ENCODE measurements around the gene LIMS2. TPM values are rescaled to one million over a fixed set of nuclear protein-coding genes. Genes with fewer than 3 reads are reported as not detected.

Gene LIMS2
- total RNA-seq, 1 donor: 14.8 TPM

- peaks cover 6% of the 10 kb centered on the region for H4K20me1 ChIP-seq (ENCODE audit: insufficient read depth, low read length)
- no peak overlapping the region for H2AFZ ChIP-seq (ENCODE audit: low read length)
- H3K27ac ChIP-seq (ENCODE audit: low read depth, low read length): no peak overlapping the region
- H3K4me2 ChIP-seq (ENCODE audit: insufficient read depth, low read length): no peak overlapping the region
- no peak for TF ChIP-seq CTCF (IDR thresholded peaks at IDR 0.05; ENCODE audit: extremely low read depth, low read depth, low read length)
- no peaks in the 10 kb centered on the region for H3K79me2 ChIP-seq (ENCODE audit: insufficient read depth, low read length)
- H3K9me3 ChIP-seq (ENCODE audit: low read depth, low read length): no peaks in the 10 kb centered on the region
- peaks cover 40% of the 10 kb centered on the region for H3K27me3 ChIP-seq (ENCODE audit: insufficient read depth, low read length)
- peak; percentile 84 for DNase-seq (ENCODE audit: insufficient read length, low spot score, missing footprints)
- H3K4me1 ChIP-seq (ENCODE audit: insufficient read depth, low read length): no peaks in the 10 kb centered on the region
- no peak overlapping the region for H3K4me3 ChIP-seq (ENCODE audit: insufficient read depth, low read length)
- no peaks in the 10 kb centered on the region for H3K36me3 ChIP-seq (ENCODE audit: insufficient read depth, low read length)
Measured at GRCh38 chr2:127670055-127670956, 5.0 kb downstream of the LIMS2 start.

GRCh38 chr2:127669056-127669455 lies 6.3 kb downstream of the LIMS2 start:
- Histone ChIP-seq H3K79me2 (ENCODE audit: insufficient read depth, low read length) (no peaks in the 10 kb centered on the region), H4K20me1 (ENCODE audit: insufficient read depth, low read length) (peaks cover 6% of the 10 kb centered on the region), H3K4me3 (ENCODE audit: insufficient read depth, low read length) (no peak overlapping the region), H3K27me3 (ENCODE audit: insufficient read depth, low read length) (peaks cover 44% of the 10 kb centered on the region), H3K4me1 (ENCODE audit: insufficient read depth, low read length) (no peaks in the 10 kb centered on the region), H2AFZ (ENCODE audit: low read length) (no peak overlapping the region), H3K36me3 (ENCODE audit: insufficient read depth, low read length) (no peaks in the 10 kb centered on the region), H3K27ac (ENCODE audit: low read depth, low read length) (no peak overlapping the region), H3K4me2 (ENCODE audit: insufficient read depth, low read length) (no peak overlapping the region), H3K9me3 (ENCODE audit: low read depth, low read length) (no peaks in the 10 kb centered on the region)
- DNase-seq (ENCODE audit: insufficient read length, low spot score, missing footprints): no peak
- no peak for TF ChIP-seq CTCF (IDR thresholded peaks at IDR 0.05; ENCODE audit: extremely low read depth, low read depth, low read length)

GRCh38 chr2:127665267-127665893 lies 9.9 kb downstream of the LIMS2 start:
- H3K27me3 ChIP-seq (ENCODE audit: insufficient read depth, low read length): peaks cover 49% of the 10 kb centered on the region
- H3K4me3 ChIP-seq (ENCODE audit: insufficient read depth, low read length): no peak overlapping the region
- peaks cover 4% of the 10 kb centered on the region for H4K20me1 ChIP-seq (ENCODE audit: insufficient read depth, low read length)
- no peak overlapping the region for H2AFZ ChIP-seq (ENCODE audit: low read length)
- peak; percentile 56 for DNase-seq (ENCODE audit: insufficient read length, low spot score, missing footprints)
- no peak overlapping the region for H3K27ac ChIP-seq (ENCODE audit: low read depth, low read length)
- no peak overlapping the region for H3K4me2 ChIP-seq (ENCODE audit: insufficient read depth, low read length)
- H3K79me2 ChIP-seq (ENCODE audit: insufficient read depth, low read length): no peaks in the 10 kb centered on the region
- no peaks in the 10 kb centered on the region for H3K36me3 ChIP-seq (ENCODE audit: insufficient read depth, low read length)
- H3K4me1 ChIP-seq (ENCODE audit: insufficient read depth, low read length): no peaks in the 10 kb centered on the region
- no peaks in the 10 kb centered on the region for H3K9me3 ChIP-seq (ENCODE audit: low read depth, low read length)
- TF ChIP-seq CTCF (IDR thresholded peaks at IDR 0.05; ENCODE audit: extremely low read depth, low read depth, low read length): no peak

GRCh38 chr2:127664895-127665225 lies 10.5 kb downstream of the LIMS2 start:
- no peaks in the 10 kb centered on the region for H3K4me1 ChIP-seq (ENCODE audit: insufficient read depth, low read length)
- no peak overlapping the region for H3K4me3 ChIP-seq (ENCODE audit: insufficient read depth, low read length)
- no peak overlapping the region for H3K27ac ChIP-seq (ENCODE audit: low read depth, low read length)
- H3K4me2 ChIP-seq (ENCODE audit: insufficient read depth, low read length): no peak overlapping the region
- H4K20me1 ChIP-seq (ENCODE audit: insufficient read depth, low read length): peaks cover 4% of the 10 kb centered on the region
- no peaks in the 10 kb centered on the region for H3K9me3 ChIP-seq (ENCODE audit: low read depth, low read length)
- H3K27me3 ChIP-seq (ENCODE audit: insufficient read depth, low read length): peaks cover 49% of the 10 kb centered on the region
- H2AFZ ChIP-seq (ENCODE audit: low read length): no peak overlapping the region
- peak; percentile 85 for DNase-seq (ENCODE audit: insufficient read length, low spot score, missing footprints)
- H3K79me2 ChIP-seq (ENCODE audit: insufficient read depth, low read length): no peaks in the 10 kb centered on the region
- no peak for TF ChIP-seq CTCF (IDR thresholded peaks at IDR 0.05; ENCODE audit: extremely low read depth, low read depth, low read length)
- H3K36me3 ChIP-seq (ENCODE audit: insufficient read depth, low read length): no peaks in the 10 kb centered on the region
